ENCODE results near the gene ZNF346.

The ZNF346 gene

DNA sequence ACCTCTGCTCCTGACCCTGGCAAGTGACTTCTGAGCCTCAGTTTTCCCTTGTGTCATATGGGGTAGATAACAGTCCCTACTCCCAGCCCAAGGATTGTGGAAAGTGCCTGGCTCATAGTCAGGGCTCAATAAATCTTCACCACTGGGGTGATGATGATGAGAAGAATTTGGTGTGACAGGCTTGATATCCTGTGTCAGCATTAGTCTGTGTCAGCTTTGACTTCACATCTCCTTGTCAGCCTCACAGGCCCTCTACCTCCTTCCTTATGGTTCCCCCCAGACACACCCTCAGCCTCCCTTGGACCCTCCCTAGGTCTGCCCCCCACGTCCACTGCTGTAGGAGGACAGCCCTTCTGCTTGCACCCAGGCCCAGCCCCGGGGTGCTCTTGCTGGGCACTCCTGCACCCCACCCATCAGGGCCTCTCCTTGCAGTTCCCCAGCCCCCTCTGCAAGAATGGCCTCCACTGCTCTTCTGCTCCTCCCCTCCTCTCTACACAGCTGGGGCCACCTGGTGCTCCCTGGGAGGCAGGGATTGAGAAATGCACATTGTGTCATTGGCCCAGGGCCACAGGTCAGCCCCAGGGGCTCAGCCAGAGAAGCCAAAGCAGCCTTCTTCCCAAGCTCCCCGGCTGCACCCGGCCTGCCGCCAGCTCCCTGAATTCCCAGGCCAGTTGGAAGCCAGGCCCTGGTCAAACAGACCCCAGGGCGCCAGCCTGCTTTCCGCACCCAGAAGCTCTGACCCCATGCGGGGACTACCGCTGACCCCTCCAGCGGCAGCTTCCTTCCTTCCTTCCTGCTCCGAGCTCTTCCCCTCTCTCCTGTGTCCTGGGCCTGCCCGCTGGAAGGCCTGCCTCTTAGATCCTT, 72.0 kb downstream of the ZNF346 start:
- no peak for DNase-seq (ENCODE audit: low read depth)

- DNase-seq (ENCODE audit: low read depth) = no peak
Measured at GRCh38 chr5:177095088-177095669, 72.7 kb downstream of the ZNF346 start.

DNA sequence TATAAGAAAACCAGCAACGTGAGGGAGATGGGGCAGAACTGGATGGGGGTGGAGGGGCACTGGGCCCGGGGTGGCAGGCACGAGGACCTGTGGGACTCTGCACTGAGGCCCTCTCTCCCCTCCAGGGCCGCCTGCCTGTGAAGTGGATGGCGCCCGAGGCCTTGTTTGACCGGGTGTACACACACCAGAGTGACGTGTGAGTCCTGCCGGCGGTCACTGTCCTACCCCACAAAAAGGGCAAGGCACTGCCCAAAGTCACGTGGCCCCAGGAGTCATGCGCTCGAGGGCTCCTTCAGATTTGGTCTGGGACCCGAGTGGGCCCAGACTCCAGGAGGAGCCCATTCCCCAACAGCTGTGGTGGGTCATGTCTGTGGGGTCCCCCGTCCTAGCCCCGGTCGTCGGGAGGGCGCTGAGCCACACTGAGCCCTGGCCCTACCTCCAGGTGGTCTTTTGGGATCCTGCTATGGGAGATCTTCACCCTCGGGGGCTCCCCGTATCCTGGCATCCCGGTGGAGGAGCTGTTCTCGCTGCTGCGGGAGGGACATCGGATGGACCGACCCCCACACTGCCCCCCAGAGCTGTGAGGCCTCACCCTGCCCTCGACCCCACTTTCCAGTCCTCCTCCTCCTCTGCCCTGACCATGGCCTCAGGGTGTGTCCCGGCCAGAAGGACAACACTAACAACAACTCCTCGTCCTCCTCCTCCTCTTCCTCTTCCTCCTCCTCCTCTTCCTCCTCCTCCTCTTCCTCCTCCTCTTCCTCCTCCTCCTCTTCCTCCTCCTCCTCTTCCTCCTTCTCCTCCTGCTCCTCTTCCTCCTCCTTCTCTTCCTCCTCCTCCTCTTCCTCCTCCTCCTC, 73.9 kb downstream of the ZNF346 start:
- DNase-seq (ENCODE audit: low read depth) = no peak

GRCh38 chr5:177097016-177097985, 74.8 kb downstream of the ZNF346 start:
- DNase-seq (ENCODE audit: low read depth) = no peak

- DNase-seq (ENCODE audit: low read depth) = no peak
Measured at GRCh38 chr5:177098120-177098469, 75.6 kb downstream of the ZNF346 start.

GRCh38 chr5:177098470-177099141, 76.1 kb downstream of the ZNF346 start:
- no peak for DNase-seq (ENCODE audit: low read depth)

- no peak for DNase-seq (ENCODE audit: low read depth)
Measured at GRCh38 chr5:177099422-177100093, 77.1 kb downstream of the ZNF346 start.

DNA sequence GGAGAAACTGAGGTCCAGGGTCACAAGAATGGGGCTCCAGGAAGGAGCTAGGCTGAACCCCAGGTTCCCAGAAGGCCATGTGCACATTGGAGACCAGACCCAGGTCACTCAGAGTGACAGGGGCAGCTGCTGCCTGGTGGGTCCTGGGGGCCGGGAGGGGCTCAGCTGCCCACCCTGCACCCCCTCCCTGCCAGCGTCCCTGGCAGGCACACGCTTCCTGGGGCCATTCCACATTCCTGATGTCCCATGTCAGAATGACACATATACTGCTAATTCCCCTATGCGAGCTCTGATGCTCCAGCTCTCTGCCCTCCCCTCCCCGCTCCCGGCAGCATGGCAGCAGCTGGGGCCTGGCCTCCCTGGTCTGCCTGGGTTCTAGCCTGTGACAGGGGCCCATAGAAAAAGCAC, 78.2 kb downstream of the ZNF346 start:
- DNase-seq (ENCODE audit: low read depth) = no peak

DNA sequence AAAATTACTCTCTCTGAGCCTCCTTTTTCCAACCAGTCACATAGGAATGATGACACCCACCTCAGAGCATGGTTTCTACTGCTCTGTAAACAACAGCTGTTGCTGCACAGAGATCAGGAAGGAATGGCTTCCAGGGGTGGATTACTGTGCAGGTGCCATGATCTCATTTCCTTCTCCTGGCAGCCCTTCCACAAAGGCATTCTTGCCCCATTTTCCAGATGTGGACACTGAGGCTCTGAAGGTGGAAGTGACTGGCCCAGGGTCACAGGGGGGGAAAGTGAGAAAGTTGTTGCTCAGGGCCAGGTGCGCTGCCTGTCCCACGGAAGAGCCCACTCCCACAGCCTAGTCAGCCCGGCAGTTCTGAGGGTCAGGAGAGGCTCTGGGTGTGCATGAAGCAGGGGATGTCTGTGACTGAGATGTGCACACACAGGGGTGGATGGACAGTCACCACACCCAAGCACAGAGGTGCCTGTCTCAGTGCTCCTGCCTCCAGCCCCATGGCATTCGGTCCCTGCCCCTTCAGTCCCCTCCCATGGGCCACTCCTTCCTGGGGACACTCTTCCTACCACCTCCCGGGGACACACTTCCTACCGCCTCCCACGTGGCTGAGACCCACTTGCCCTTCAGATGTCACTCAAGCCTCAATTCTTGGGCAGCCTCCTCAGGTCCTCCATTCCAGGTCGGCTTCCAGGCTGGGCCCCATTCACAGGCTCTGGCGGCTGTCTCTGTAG, 81.2 kb downstream of the ZNF346 start:
- no peak for DNase-seq (ENCODE audit: low read depth)

DNA sequence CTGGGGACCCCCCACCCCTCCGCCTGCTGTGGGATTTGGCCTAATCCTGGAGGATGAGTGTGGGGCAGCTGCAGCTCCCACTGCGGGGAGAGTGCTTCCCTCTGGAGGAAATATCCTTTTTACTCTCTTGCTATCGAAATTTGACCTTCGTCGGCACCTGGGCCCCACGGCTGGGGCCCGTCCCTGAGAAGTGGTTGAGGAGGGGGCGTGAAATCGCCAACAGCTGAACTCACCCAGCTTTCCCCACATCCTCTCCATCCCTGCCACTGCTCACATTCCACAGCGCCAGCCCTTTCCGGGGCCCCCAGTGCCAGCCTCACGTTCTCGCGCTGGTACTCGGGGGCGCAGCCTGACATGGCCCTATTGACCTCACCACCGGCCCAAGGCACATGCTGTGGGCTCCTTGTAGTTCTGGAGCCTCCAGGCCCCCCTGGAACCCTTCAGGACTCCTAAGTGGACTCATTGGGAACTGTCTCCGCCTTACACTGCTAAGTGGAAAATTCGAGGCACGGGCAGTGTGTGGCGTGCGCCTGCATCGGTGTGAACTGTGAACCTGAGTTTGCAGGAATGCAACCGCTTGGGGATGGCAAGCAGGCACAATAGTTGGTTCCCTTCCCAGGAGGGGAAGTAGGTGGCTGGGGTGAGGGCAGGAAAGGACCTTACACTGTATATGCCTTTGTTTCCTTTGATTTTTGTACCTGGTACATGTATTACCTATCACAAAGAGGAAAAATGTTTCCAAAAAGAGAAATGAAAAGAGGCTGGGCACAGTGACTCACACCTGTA, 83.4 kb downstream of the ZNF346 start:
- DNase-seq (ENCODE audit: low read depth) = no peak

DNA sequence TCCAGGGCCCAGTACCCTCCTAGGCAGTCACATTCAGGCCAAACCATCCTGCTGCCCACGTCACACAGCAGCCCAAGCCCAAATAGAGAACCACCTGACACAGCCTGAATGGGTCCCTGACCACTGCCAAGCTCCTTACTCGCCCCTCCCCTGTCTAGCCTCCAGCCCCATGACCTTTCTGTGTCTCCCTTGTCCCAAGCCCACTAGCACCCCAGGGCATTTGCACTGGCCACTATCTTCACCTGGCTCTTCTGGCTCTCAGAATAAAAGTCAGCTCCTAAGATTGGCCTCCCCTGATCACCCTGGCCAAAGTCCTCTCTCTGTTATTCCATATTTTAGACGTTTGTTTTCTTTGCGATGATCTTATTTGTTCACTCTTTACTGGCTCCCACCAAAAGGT, 84.7 kb downstream of the ZNF346 start:
- no peak for DNase-seq (ENCODE audit: low read depth)

- no peak for DNase-seq (ENCODE audit: low read depth)
Measured at GRCh38 chr5:177109810-177110209, 87.3 kb downstream of the ZNF346 start.

DNA sequence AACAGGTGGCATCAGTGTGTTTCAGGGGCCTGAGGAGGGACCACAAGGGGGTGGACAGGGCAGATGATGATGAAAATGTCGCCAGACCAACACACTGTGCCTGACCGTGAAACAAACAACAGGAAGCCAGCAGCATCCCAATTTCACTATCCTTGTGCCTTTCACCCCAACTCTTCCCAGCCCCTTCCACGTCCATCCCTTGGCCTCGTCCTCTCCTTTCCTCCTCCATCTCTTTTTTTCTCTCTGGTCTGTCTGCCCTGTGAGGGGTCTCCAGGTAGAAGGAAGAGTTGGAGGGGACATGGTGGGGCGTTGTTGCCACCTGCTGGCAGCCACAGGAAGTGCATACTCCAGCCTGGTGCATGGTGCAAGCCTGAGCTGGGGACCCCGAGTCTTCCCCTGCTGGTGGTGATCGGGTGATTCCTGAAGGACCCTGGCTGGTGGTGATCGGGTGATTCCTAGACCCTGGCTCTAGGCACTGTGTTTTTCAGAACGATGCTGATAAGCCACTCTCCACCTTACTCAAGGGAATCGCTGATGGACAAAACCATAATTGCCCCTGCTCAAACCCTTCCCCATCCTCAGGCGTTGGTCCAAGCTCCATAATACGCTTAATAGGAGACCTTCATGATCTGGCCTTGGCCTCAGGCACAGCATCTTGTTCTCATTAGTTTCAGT, 89.4 kb downstream of the ZNF346 start:
- no peak for DNase-seq (ENCODE audit: low read depth)

GRCh38 chr5:177112589-177113220, 90.2 kb downstream of the ZNF346 start:
- no peak for DNase-seq (ENCODE audit: low read depth)

DNA sequence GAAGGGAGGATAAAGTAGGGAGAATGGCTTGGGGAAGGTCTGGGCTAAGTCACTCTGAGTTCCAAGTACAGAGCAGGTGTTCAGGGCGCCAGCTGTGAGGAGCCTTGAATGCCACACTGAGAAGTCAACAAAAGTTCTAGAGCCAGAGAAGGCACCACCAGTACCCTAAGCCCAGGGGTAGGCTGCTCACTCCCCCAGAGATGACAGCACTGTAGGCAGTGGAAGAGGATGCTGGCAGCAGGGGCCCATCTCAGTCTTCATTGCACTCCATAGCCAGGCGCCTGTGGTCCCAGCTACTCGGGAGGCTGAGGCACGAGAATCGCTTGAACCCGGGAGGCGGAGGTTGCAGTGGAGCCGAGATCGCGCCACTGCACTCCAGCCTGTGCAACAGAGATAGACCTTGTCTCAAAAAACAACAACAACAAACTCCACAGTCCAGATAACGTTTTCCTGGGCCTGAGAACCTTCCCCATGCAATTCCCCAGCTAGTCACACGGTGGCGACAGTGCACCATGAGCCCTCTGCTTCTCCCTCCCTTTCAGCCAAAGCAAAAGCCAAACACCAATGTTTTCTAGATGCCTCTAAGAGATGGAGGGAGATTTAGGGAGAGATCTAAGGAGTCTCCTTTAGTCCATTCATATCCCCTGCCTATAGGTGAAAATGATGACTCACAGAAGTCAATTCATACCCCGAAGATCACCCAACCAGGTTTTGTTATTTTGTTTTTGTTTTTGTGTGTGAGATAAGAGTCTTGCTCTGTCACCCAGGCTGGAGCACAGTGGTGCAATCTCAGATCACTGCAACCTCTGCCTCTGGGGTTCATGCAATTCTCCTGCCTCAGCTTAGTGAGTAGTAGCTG, 91.3 kb downstream of the ZNF346 start:
- DNase-seq (ENCODE audit: low read depth) = no peak

GRCh38 chr5:177116631-177117373, 94.3 kb downstream of the ZNF346 start:
- no peak for DNase-seq (ENCODE audit: low read depth)

Measured in GM04503 (cell line).